ENCODE data around the gene SZT2.

The SZT2 gene

GRCh38 chr1:43448955-43449707, 59.4 kb downstream of the SZT2 start:
- H3K4me3 ChIP-seq (replicated peaks; ENCODE audit: low read depth, low read length): no peak overlapping the region
- TF ChIP-seq, protein P1, sequence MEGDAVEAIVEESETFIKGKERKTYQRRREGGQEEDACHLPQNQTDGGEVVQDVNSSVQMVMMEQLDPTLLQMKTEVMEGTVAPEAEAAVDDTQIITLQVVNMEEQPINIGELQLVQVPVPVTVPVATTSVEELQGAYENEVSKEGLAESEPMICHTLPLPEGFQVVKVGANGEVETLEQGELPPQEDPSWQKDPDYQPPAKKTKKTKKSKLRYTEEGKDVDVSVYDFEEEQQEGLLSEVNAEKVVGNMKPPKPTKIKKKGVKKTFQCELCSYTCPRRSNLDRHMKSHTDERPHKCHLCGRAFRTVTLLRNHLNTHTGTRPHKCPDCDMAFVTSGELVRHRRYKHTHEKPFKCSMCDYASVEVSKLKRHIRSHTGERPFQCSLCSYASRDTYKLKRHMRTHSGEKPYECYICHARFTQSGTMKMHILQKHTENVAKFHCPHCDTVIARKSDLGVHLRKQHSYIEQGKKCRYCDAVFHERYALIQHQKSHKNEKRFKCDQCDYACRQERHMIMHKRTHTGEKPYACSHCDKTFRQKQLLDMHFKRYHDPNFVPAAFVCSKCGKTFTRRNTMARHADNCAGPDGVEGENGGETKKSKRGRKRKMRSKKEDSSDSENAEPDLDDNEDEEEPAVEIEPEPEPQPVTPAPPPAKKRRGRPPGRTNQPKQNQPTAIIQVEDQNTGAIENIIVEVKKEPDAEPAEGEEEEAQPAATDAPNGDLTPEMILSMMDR (IDR thresholded peaks at IDR 0.05; ENCODE audit: low read depth, low read length, missing control alignments): no peak
- DNase-seq (ENCODE audit: extremely low read depth, low read depth): no peak

DNA sequence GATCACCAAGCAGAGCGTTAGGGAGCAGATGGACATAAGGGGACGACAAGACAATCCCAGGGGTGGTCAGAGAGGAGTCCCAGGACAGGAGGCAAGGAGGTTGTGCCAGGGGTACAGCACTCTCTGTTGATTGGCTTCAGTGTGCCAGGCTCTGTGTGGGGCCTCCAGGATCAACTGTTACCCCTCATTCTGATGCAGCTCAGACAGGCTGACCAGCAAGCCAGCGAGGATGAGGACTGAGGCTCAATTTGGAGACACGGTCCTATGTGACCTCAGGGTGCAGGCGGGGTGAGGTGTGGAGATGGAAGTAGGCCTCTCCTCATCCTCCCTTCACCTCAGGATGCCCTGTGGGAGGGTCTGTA, 60.0 kb downstream of the SZT2 start:
- DNase-seq (ENCODE audit: extremely low read depth, low read depth): no peak
- no peak overlapping the region for H3K4me3 ChIP-seq (replicated peaks; ENCODE audit: low read depth, low read length)
- TF ChIP-seq, protein P1 (IDR thresholded peaks at IDR 0.05; ENCODE audit: low read depth, low read length, missing control alignments): no peak

- DNase-seq (ENCODE audit: extremely low read depth, low read depth): no peak
- H3K4me3 ChIP-seq (replicated peaks; ENCODE audit: low read depth, low read length): no peak overlapping the region
- TF ChIP-seq, protein P1 (IDR thresholded peaks at IDR 0.05; ENCODE audit: low read depth, low read length, missing control alignments): no peak
These were observed 60.7 kb downstream of the SZT2 start for GRCh38 chr1:43450251-43450941.

GRCh38 chr1:43451157-43451591, 61.5 kb downstream of the SZT2 start:
- TF ChIP-seq, protein P1 (IDR thresholded peaks at IDR 0.05; ENCODE audit: low read depth, low read length, missing control alignments): no peak
- DNase-seq (ENCODE audit: extremely low read depth, low read depth): no peak
- H3K4me3 ChIP-seq (replicated peaks; ENCODE audit: low read depth, low read length): no peak overlapping the region

GRCh38 chr1:43451701-43452532, 62.2 kb downstream of the SZT2 start:
- TF ChIP-seq, protein P1 (IDR thresholded peaks at IDR 0.05; ENCODE audit: low read depth, low read length, missing control alignments): no peak
- no peak for DNase-seq (ENCODE audit: extremely low read depth, low read depth)
- H3K4me3 ChIP-seq (replicated peaks; ENCODE audit: low read depth, low read length): no peak overlapping the region; the same call in 1 of the 2 replicates

DNA sequence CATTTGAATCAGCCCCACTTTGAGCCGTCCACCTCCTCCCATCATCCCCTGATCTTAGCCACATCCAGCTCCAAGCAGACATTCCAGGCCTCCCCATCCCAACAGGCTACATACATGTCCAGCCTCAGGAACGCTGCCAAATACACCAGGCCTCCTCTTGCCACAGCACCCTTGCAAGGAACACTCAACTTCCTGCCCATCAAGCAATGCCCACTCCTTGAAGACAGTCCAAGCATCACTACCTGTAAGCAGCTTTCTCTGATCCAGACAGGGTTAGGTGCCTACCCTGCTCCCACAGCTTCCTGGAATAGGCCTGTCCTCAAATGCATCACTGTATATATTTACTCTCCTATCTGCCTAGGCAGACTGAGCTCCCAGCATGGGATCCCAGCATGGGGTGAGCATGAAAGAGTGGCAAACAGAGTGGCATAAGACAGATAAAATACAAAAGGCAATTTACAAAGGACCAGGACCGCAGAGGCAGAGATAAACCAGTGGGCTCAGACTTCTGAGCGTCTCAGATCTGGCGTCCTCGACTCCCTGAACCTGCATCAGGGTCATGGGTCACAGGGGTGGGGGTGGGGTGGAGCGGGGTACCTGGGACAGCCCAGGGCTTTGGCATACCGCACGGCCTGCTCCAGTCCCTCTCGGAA, 63.2 kb downstream of the SZT2 start:
- H3K4me3 ChIP-seq (replicated peaks; ENCODE audit: low read depth, low read length): peak overlapping the region; percentile 45
- no peak for DNase-seq (ENCODE audit: extremely low read depth, low read depth)
- TF ChIP-seq, protein P1 (IDR thresholded peaks at IDR 0.05; ENCODE audit: low read depth, low read length, missing control alignments): no peak

Data from HFF-Myc (cell line).